ENCODE measurements around the gene OSBP2. TPM values are rescaled to one million over a fixed set of nuclear protein-coding genes. Genes with fewer than 3 reads are reported as not detected.

Gene OSBP2
- total and polyA plus RNA-seq, 2 of the 13 experiments (the other 11 are each of a cell fraction or from before 2014, with no cell fraction given) = 5.0 to 7.7 TPM

GRCh38 chr22:30905696-30906341, 211.1 kb downstream of the OSBP2 start:
- no peaks in the 10 kb centered on the region for H3K9me3 ChIP-seq (ENCODE audit: low read length)
- no peak overlapping the region for H3K4me2 ChIP-seq (ENCODE audit: low read depth, low read length)
- WGBS (ENCODE audit: low lambda C conversion rate) = 98% methylated on average over 34 of the region's 49 CpGs
- H3K36me3 ChIP-seq (replicated peaks in 1 of 2; ENCODE audit: control insufficient read depth in 1 of 2, insufficient read depth in 2 of 2, low read length in 2 of 2) = peaks cover 6 to 14% of the 10 kb centered on the region in 2 experiments; a peak in 2 of 5 replicates
- no peaks in the 10 kb centered on the region; a peak in 1 of 5 replicates for H3K27me3 ChIP-seq (ENCODE audit: control insufficient read depth in 1 of 2, insufficient read depth in 2 of 2, low read length in 2 of 2)
- H3K4me1 ChIP-seq (ENCODE audit: insufficient read depth, low read length) = no peaks in the 10 kb centered on the region
- ChIA-PET CTCF (ENCODE audit: low intra/inter-chr PET ratio, low total read pairs) (no interaction called here), POLR2A (interaction anchor here (0.7 kb wide), 1 partner anchor 9 kb away, joined by 5 read pairs; no protein-coding TSS in a partner anchor)
- DNase-seq (ENCODE audit: low spot score) = no peak
- H3K79me2 ChIP-seq (ENCODE audit: insufficient read depth, low read length) = no peaks in the 10 kb centered on the region
- FAIRE-seq = no peak
- H4K20me1 ChIP-seq (ENCODE audit: insufficient read depth, low read length) = no peaks in the 10 kb centered on the region
- H3K27ac ChIP-seq (ENCODE audit: extremely low read length, insufficient read depth, low read length) = no peak overlapping the region
- no peak overlapping the region for H2AFZ ChIP-seq (ENCODE audit: low read length)
- in situ Hi-C loops (cut with HindIII; ENCODE audit: extremely low pct_ligation_motif_present, low pct_unique_long_range_greater_than_20kb) (no loop called here), intact Hi-C loops (cut with micrococcal nuclease; ENCODE audit: unreplicated experiment) (no loop called here)
- H3K9ac ChIP-seq (ENCODE audit: insufficient read depth, low read depth, low read length) = no peak overlapping the region
- no peak overlapping the region for H3K4me3 ChIP-seq (replicated peaks in 1 of 3; ENCODE audit: insufficient read depth in 1 of 3, low read depth in 2 of 3, low read length in 3 of 3)
- 0 out of 2 replicates have a peak, but pooled peaks have one; percentile 19 for TF ChIP-seq RBFOX2 (IDR thresholded peaks at IDR 0.05; ENCODE audit: low read depth, low read length)
- TF ChIP-seq MEIS1 (CRISPR knock-in tag; IDR thresholded peaks at IDR 0.05; ENCODE audit: borderline replicate concordance) = no peak
- peak; percentile 47 for TF ChIP-seq AGO2 (optimal IDR thresholded peaks at IDR 0.05; ENCODE audit: low read depth, low read length)
- TF ChIP-seq SRF (IDR thresholded peaks at IDR 0.05; ENCODE audit: low read depth, low read length) = no peak
- no TSS peak for BruUV-seq (replicated peaks)
- no peak for ATAC-seq

GRCh38 chr22:30906411-30906810, 211.7 kb downstream of the OSBP2 start:
- Histone ChIP-seq H3K27me3 (ENCODE audit: control insufficient read depth in 1 of 2, insufficient read depth in 2 of 2, low read length in 2 of 2) (no peaks in the 10 kb centered on the region; a peak in 1 of 5 replicates), H3K9ac (ENCODE audit: insufficient read depth, low read depth, low read length) (no peak overlapping the region), H3K27ac (ENCODE audit: extremely low read length, insufficient read depth, low read length) (no peak overlapping the region), H3K36me3 (replicated peaks in 1 of 2; ENCODE audit: control insufficient read depth in 1 of 2, insufficient read depth in 2 of 2, low read length in 2 of 2) (peaks cover 6 to 14% of the 10 kb centered on the region in 2 experiments; a peak in 2 of 5 replicates), H2AFZ (ENCODE audit: low read length) (no peak overlapping the region), H3K9me3 (ENCODE audit: low read length) (no peaks in the 10 kb centered on the region), H3K4me1 (ENCODE audit: insufficient read depth, low read length) (no peaks in the 10 kb centered on the region), H3K4me3 (replicated peaks in 1 of 3; ENCODE audit: insufficient read depth in 1 of 3, low read depth in 2 of 3, low read length in 3 of 3) (no peak overlapping the region), H4K20me1 (ENCODE audit: insufficient read depth, low read length) (no peaks in the 10 kb centered on the region), H3K79me2 (ENCODE audit: insufficient read depth, low read length) (no peaks in the 10 kb centered on the region), H3K4me2 (ENCODE audit: low read depth, low read length) (no peak overlapping the region)
- no peak for TF ChIP-seq CBFB (CRISPR knock-in tag; IDR thresholded peaks at IDR 0.05)
- in situ Hi-C loops (cut with HindIII; ENCODE audit: extremely low pct_ligation_motif_present, low pct_unique_long_range_greater_than_20kb) (no loop called here), intact Hi-C loops (cut with micrococcal nuclease; ENCODE audit: unreplicated experiment) (no loop called here)
- ChIA-PET CTCF (ENCODE audit: low intra/inter-chr PET ratio, low total read pairs) (no interaction called here), POLR2A (no interaction called here)
- no peak for DNase-seq (ENCODE audit: low spot score)
- 96% methylated on average over 9 of the region's 9 CpGs for WGBS (ENCODE audit: low lambda C conversion rate)
- no peak for ATAC-seq
- no TSS peak for BruUV-seq (replicated peaks)
- no peak for FAIRE-seq
